Prostate gland (tissue), 2 donors: Measurements from ENCODE around the gene TMCO6.

ENCODE experiments used
- POLR2A ChIP-seq: fragments of 450-650 bp; IDR thresholded peaks from one replicate; pipeline ENCODE4 v1.6.1; 2016; ENCODE audit warnings: antibody characterized with exemption, mild to moderate bottlenecking
- POLR2AphosphoS5 ChIP-seq: sonication (generic); formaldehyde crosslinking; IDR thresholded peaks from one replicate; pipeline ENCODE4 v1.6.1; 2017; ENCODE audit warnings: antibody characterized with exemption
- TF ChIP-seq, protein P1 (sequence below), 4 experiments: fragments of 200-600 bp in 2 of 4; fragments of 450-650 bp in 2 of 4; sonication (generic) in 2 of 4; IDR thresholded peaks; 1 replicate in 3 of 4; 2 replicates in 1 of 4; pipeline ENCODE4 v1.5.1; 2016 to 2019; ENCODE audit warnings: antibody characterized with exemption in 4 of 4, mild to moderate bottlenecking in 2 of 4, moderate library complexity in 2 of 4

DNA sequence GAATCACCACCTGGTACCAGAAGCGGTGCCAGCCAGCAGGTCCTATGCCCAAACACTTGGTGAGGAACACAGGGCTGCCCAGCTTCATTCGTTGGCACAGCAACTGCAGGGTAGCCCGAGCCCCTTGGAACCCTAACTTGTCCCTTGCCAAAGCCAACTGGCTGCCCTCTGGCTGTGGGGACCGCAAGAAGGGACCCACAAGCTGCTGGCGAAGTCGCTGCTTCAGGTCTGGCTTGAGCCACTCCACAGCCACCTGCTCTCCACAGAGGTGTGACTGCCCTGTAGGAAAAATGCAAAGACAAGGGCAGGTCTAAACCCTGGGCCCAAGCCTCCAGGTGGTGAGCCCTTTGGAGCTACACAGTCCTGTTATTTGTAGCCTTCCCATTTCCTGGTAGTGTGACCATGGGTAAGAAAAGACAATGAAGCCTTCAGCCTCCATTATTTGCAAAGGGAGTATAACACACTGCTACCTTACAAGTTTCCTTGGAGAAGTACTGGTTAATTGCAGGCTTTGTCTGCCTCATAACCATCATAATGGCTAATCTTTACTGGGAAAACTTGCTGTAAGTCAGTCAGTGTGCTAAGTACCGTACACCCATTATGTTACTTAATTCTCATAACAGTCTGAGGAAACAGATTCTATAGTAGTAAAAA is 32.3 kb downstream of the TMCO6 start:
- TF ChIP-seq, protein P1, sequence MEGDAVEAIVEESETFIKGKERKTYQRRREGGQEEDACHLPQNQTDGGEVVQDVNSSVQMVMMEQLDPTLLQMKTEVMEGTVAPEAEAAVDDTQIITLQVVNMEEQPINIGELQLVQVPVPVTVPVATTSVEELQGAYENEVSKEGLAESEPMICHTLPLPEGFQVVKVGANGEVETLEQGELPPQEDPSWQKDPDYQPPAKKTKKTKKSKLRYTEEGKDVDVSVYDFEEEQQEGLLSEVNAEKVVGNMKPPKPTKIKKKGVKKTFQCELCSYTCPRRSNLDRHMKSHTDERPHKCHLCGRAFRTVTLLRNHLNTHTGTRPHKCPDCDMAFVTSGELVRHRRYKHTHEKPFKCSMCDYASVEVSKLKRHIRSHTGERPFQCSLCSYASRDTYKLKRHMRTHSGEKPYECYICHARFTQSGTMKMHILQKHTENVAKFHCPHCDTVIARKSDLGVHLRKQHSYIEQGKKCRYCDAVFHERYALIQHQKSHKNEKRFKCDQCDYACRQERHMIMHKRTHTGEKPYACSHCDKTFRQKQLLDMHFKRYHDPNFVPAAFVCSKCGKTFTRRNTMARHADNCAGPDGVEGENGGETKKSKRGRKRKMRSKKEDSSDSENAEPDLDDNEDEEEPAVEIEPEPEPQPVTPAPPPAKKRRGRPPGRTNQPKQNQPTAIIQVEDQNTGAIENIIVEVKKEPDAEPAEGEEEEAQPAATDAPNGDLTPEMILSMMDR (IDR thresholded peaks at IDR 0.05): no peak
- no peak for TF ChIP-seq POLR2A
- TF ChIP-seq POLR2AphosphoS5: no peak
